HG02763 (cell line): ENCODE results near the gene NBPF3.
"Not testable (repeated sequence)": the region's sequence is repeated elsewhere in the genome, so short reads cannot be mapped to it uniquely, and the experiment has no call there.

Experiments
- ATAC-seq: cut with Tn5 transposase; IDR thresholded peaks from one replicate; pipeline ENCODE4 v1.9.1; 2021; ENCODE audit warnings: mild to moderate bottlenecking, moderate library complexity; ENCODE audit not compliant: unreplicated experiment

Gene NBPF3

GRCh38 chr1:21438646-21439312, 1.2 kb upstream of the NBPF3 start:
- not testable (repeated sequence) for ATAC-seq

GRCh38 chr1:21439345-21439720, 604 bp upstream of the NBPF3 start:
- no peak for ATAC-seq

- not testable (repeated sequence) for ATAC-seq
Measured at GRCh38 chr1:21440630-21441125, 741 bp downstream of the NBPF3 start.

GRCh38 chr1:21446647-21447046, 6.7 kb downstream of the NBPF3 start:
- not testable (repeated sequence) for ATAC-seq

- ATAC-seq = no peak
Measured at GRCh38 chr1:21447311-21447710, 7.4 kb downstream of the NBPF3 start.

GRCh38 chr1:21449906-21450305, 10.0 kb downstream of the NBPF3 start:
- no peak for ATAC-seq

GRCh38 chr1:21451212-21451611, 11.3 kb downstream of the NBPF3 start:
- ATAC-seq = no peak

GRCh38 chr1:21451981-21452411, 12.1 kb downstream of the NBPF3 start:
- no peak for ATAC-seq

GRCh38 chr1:21453964-21454614, 14.2 kb downstream of the NBPF3 start:
- not testable (repeated sequence) for ATAC-seq

GRCh38 chr1:21454904-21455303, 15.0 kb downstream of the NBPF3 start:
- ATAC-seq = not testable (repeated sequence)

- ATAC-seq = no peak
Measured at GRCh38 chr1:21457654-21458053, 17.7 kb downstream of the NBPF3 start.

- not testable (repeated sequence) for ATAC-seq
Measured at GRCh38 chr1:21465127-21465526, 25.2 kb downstream of the NBPF3 start.

- ATAC-seq = not testable (repeated sequence)
Measured at GRCh38 chr1:21467946-21468345, 28.0 kb downstream of the NBPF3 start.

- ATAC-seq = no peak
Measured at GRCh38 chr1:21468599-21468998, 28.7 kb downstream of the NBPF3 start.

- no peak for ATAC-seq
Measured at GRCh38 chr1:21469581-21469980, 29.6 kb downstream of the NBPF3 start.

- ATAC-seq = no peak
Measured at GRCh38 chr1:21472861-21473260, 32.9 kb downstream of the NBPF3 start.

GRCh38 chr1:21478356-21478755, 38.4 kb downstream of the NBPF3 start:
- no peak for ATAC-seq

- not testable (repeated sequence) for ATAC-seq
Measured at GRCh38 chr1:21483881-21484280, 43.9 kb downstream of the NBPF3 start.

GRCh38 chr1:21489146-21489545, 49.2 kb downstream of the NBPF3 start:
- ATAC-seq = no peak

GRCh38 chr1:21490774-21491487, 51.0 kb downstream of the NBPF3 start:
- no peak for ATAC-seq

GRCh38 chr1:21491488-21492355, 51.8 kb downstream of the NBPF3 start:
- ATAC-seq = no peak
